HFF-Myc (cell line): ENCODE data around the gene TMCO4.
A peak's percentile ranks its signal among the peaks of the same experiment; 100 is the strongest.
"Not testable (repeated sequence)": the region's sequence is repeated elsewhere in the genome, so short reads cannot be mapped to it uniquely, and the experiment has no call there.

Experiments
- DNase-seq: peaks from one replicate; pipeline ENCODE4 v3.0.0-alpha.2; 2011; ENCODE audit warnings: low read depth; ENCODE audit errors: extremely low read depth
- H3K4me3 ChIP-seq: replicated peaks from 2 replicates; pipeline ENCODE4 v1.5.1; 2011; ENCODE audit warnings: low read depth, mild to moderate bottlenecking, control low read depth, low read length
- CTCF ChIP-seq: IDR thresholded peaks from 2 replicates; pipeline ENCODE4 v1.5.1; 2012; ENCODE audit warnings: mild to moderate bottlenecking, low read depth, low read length, control low read depth; ENCODE audit errors: missing control alignments

The TMCO4 gene

GRCh38 chr1:19800076-19800804 is 524 bp upstream of the TMCO4 start:
- no peak for TF ChIP-seq CTCF
- peak; percentile 59 for DNase-seq
- H3K4me3 ChIP-seq = peak overlapping the region; percentile 49

DNA sequence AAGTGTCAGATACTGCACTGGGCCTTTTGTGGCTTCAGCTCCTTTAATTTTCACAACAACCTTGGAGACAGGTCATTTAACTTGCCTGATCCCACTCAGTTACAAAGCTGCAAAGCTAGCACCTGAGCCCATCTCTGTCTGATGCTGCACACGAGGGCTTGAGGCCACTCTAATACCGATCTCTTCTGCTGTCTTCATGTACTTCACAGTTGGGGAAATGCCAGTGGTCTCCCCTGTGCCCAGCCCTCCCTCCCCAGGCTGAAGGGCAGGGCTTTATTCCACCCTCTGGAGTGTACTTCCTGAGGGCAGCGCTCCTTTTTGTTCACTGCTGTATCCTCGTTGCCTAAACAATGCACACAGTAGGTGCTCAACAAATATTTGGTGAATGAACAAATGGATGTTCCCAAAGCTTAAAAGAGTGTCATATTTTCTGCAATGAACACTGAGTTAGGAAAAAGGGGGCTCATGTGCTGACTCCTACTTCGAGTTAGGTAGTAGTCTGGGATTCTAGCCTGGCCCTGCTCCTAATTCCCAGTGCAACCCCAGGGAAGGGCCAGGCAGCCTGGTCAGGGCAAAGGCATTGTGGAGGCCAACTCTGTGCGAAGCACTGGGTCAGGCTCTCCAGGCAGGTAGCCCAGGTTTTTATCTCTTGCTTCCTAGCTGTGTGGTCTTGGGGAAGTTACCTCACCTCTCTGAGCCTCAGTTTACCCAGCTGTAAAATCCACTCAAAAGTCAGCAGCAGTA is 1.1 kb downstream of the TMCO4 start:
- peak overlapping the region; percentile 49 for H3K4me3 ChIP-seq
- TF ChIP-seq CTCF = no peak
- no peak for DNase-seq

DNA sequence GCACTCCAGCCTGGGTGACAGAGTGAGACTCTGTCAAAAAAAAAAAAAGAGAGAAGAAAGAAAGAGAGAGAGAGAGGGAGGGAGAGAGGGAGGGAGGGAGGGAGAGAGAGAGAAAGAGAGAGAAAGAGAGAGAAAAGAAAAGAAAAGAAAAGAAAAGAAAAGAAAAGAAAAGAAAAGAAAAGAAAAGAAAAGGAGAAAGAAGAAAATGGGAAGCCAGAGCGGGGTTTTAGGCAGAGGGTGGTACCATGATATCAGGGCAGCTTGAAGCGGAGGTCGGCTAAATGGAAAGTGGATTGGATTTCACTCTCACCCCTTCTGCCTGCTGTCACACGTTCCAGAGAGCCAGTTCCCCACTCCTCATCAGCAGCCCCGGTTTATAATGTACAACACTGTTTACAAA is 1.9 kb downstream of the TMCO4 start:
- DNase-seq = no peak
- no peak for TF ChIP-seq CTCF
- H3K4me3 ChIP-seq = no peak overlapping the region

GRCh38 chr1:19794583-19794982 is 5.1 kb downstream of the TMCO4 start:
- TF ChIP-seq CTCF = no peak
- no peak for DNase-seq
- H3K4me3 ChIP-seq = no peak overlapping the region

GRCh38 chr1:19793360-19794046 is 6.2 kb downstream of the TMCO4 start:
- no peak for DNase-seq
- TF ChIP-seq CTCF = no peak
- H3K4me3 ChIP-seq = no peak overlapping the region

DNA sequence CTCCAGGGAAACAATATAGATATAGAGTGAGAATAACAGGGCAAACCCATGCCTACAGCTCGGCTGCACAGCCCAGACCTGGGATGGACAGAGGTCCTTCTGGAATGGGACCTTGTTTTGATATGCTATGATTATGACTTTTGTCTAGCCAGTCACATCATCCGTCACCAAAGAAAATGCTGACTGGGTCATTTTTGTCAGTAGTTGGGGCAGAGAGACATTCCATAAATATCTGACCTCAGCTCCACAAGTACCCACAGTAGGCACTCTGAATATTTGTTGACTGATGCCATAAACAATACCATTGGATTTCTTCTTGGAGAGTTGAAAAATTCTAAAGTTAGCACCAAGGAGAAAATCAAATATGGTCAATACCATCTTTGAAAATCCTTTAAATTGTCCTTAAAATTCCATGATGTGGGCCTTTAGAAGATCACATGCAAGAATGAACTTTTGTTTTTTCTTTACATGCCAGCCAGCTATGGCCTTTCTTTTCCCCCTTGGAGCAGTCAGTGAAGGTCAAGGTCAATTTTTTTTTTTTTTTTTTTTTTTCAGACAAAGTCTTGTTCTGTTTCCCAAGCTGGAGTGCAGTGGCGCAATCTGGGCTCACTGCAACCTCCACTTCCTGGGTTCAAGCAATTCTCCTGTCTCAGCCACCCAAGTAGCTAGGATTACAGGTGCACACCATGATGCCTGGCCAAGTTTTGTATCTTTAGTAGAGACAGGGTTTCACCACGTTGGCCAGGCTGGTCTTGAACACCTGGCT is 7.3 kb downstream of the TMCO4 start:
- H3K4me3 ChIP-seq = no peak overlapping the region
- no peak for TF ChIP-seq CTCF
- no peak for DNase-seq

GRCh38 chr1:19790061-19790975 is 9.4 kb downstream of the TMCO4 start:
- not testable (repeated sequence) for H3K4me3 ChIP-seq, DNase-seq
